HG02571 (cell line): Measurements from ENCODE around the gene PGM1.
A peak's percentile ranks its signal among the peaks of the same experiment; 100 is the strongest.
"Not testable (repeated sequence)": the region's sequence is repeated elsewhere in the genome, so short reads cannot be mapped to it uniquely, and the experiment has no call there.

Experiments
- ATAC-seq: cut with Tn5 transposase; IDR thresholded peaks from one replicate; pipeline ENCODE4 v1.9.1; 2021; ENCODE audit warnings: mild to moderate bottlenecking, moderate library complexity; ENCODE audit not compliant: unreplicated experiment

Gene PGM1

GRCh38 chr1:63593303-63593885 is at the start of gene PGM1:
Gene PGM1, plus strand, starts transcription at chr1:63593411. Its CDS starts 78 bp downstream, at chr1:63593489.
- ATAC-seq, result peak; percentile 65

GRCh38 chr1:63545780-63546179 is 47.4 kb upstream of the PGM1 start:
- ATAC-seq, result no peak

- no peak for ATAC-seq
These were observed 45.5 kb upstream of the PGM1 start for GRCh38 chr1:63547621-63548294.

GRCh38 chr1:63548303-63548702 is 44.9 kb upstream of the PGM1 start:
- no peak for ATAC-seq

GRCh38 chr1:63548877-63549276 is 44.3 kb upstream of the PGM1 start:
- no peak for ATAC-seq

GRCh38 chr1:63555480-63555879 is 37.7 kb upstream of the PGM1 start:
- no peak for ATAC-seq

GRCh38 chr1:63557365-63557987 is 35.7 kb upstream of the PGM1 start:
- ATAC-seq, result no peak

- no peak for ATAC-seq
These were observed 33.9 kb upstream of the PGM1 start for GRCh38 chr1:63559357-63559756.

- no peak for ATAC-seq
These were observed 29.5 kb upstream of the PGM1 start for GRCh38 chr1:63563745-63564144.

GRCh38 chr1:63569068-63569467 is 24.1 kb upstream of the PGM1 start:
- ATAC-seq, result no peak

- ATAC-seq, result no peak
These were observed 23.4 kb upstream of the PGM1 start for GRCh38 chr1:63569640-63570316.

GRCh38 chr1:63572686-63573085 is 20.5 kb upstream of the PGM1 start:
- not testable (repeated sequence) for ATAC-seq

- not testable (repeated sequence) for ATAC-seq
These were observed 18.9 kb upstream of the PGM1 start for GRCh38 chr1:63574203-63574796.

GRCh38 chr1:63575340-63575826 is 17.8 kb upstream of the PGM1 start:
- ATAC-seq, result no peak

GRCh38 chr1:63586326-63586725 is 6.9 kb upstream of the PGM1 start:
- not testable (repeated sequence) for ATAC-seq

- ATAC-seq, result no peak
These were observed 3.0 kb upstream of the PGM1 start for GRCh38 chr1:63590166-63590560.

- ATAC-seq, result no peak
These were observed 492 bp upstream of the PGM1 start for GRCh38 chr1:63592536-63593302.

- peak; percentile 45 for ATAC-seq
These were observed 835 bp downstream of the PGM1 start for GRCh38 chr1:63593886-63594605.

- no peak for ATAC-seq
These were observed 2.2 kb downstream of the PGM1 start for GRCh38 chr1:63595435-63595834.

GRCh38 chr1:63599799-63600198 is 6.6 kb downstream of the PGM1 start:
- no peak for ATAC-seq
